HepG2 (cell line): Measurements from ENCODE around the gene ZNF181. TPM values are rescaled to one million over a fixed set of nuclear protein-coding genes. Genes with fewer than 3 reads are reported as not detected.

Experiments
- ATAC-seq: fragments of 200-7000 bp; cut with Tn5 transposase; 3 replicates; pipeline ENCODE4 v1.9.1; 2020; ENCODE audit warnings: mild to moderate bottlenecking, moderate library complexity
- BruUV-seq: library from RNA; stranded (reverse); fragments of 400-500 nt; replicated peaks from 2 replicates; lab custom pipeline; 2021; lab: Mats Ljungman, UMichigan
- CTCF ChIA-PET: fragments of 300-600 bp; formaldehyde crosslinking; extraction: SDS; loops from one replicate; lab custom pipeline; 2021; ENCODE audit warnings: low total read pairs, inconsistent platforms, low intra/inter-chr PET ratio; lab: Yijun Ruan, JAX
- POLR2A ChIA-PET: fragments of 350-600 bp; sonication (Branson Sonifier 250); formaldehyde crosslinking; loops from one replicate; lab custom pipeline; 2020; ENCODE audit warnings: antibody characterized with exemption, inconsistent platforms; lab: Yijun Ruan, JAX
- DNase-seq: peaks from one replicate; pipeline ENCODE4 v3.0.0-alpha.2; 2015; ENCODE audit warnings: low spot score
- FAIRE-seq: peaks from 3 replicates; lab custom pipeline; 2011; peaks lifted over from hg19 to GRCh38; lab: Jason Lieb, UNC
- H2AFZ ChIP-seq: one replicate; pipeline ENCODE4 v1.6.1; 2011; ENCODE audit warnings: low read length, inconsistent platforms
- H3K27ac ChIP-seq: fragments of 300-600 bp; 3 replicates; pipeline ENCODE4 v1.8.0; 2011; ENCODE audit warnings: mixed run types, mild to moderate bottlenecking, mixed read lengths, low read length, inconsistent platforms; ENCODE audit not compliant: insufficient read depth; ENCODE audit errors: extremely low read length
- H3K27me3 ChIP-seq, 2 experiments: fragments of 200-600 bp in 1 of 2; 2 replicates in 1 of 2; 3 replicates in 1 of 2; pipeline versions ENCODE4 v1.6.0 to v1.8.0; 2011; ENCODE audit warnings: low read length in 2 of 2, mild to moderate bottlenecking in 2 of 2, moderate library complexity in 2 of 2, inconsistent platforms in 1 of 2; ENCODE audit not compliant: insufficient read depth in 2 of 2, control insufficient read depth in 1 of 2
- H3K36me3 ChIP-seq, 2 experiments: fragments of 200-600 bp in 1 of 2; replicated peaks in 1 of 2; 2 replicates in 1 of 2; 3 replicates in 1 of 2; pipeline versions ENCODE4 v1.5.1 to v1.8.0; 2011; ENCODE audit warnings: low read length in 2 of 2, inconsistent platforms in 1 of 2; ENCODE audit not compliant: insufficient read depth in 2 of 2, control insufficient read depth in 1 of 2
- H3K4me1 ChIP-seq: 2 replicates; pipeline ENCODE4 v1.5.1; 2012; ENCODE audit warnings: low read length, inconsistent platforms; ENCODE audit not compliant: insufficient read depth
- H3K4me2 ChIP-seq: 2 replicates; pipeline ENCODE4 v1.6.0; 2011; ENCODE audit warnings: low read depth, low read length, inconsistent platforms
- H3K4me3 ChIP-seq, 3 experiments: fragments of 200-600 bp in 1 of 3; sonication (generic), shearing (Covaris generic) in 1 of 3; replicated peaks in 1 of 3; 2 replicates each; pipeline ENCODE4 v1.5.1; 2011 to 2016; ENCODE audit warnings: low read length in 3 of 3, inconsistent platforms in 2 of 3, low read depth in 2 of 3, mild to moderate bottlenecking in 2 of 3, control low read depth in 1 of 3, mixed read lengths in 1 of 3; ENCODE audit not compliant: insufficient read depth in 1 of 3
- H3K79me2 ChIP-seq: one replicate; pipeline ENCODE4 v1.6.1; 2011; ENCODE audit warnings: low read length, inconsistent platforms; ENCODE audit not compliant: insufficient read depth
- H3K9ac ChIP-seq: 2 replicates; pipeline ENCODE4 v1.6.0; 2011; ENCODE audit warnings: mild to moderate bottlenecking, low read depth, low read length, inconsistent platforms; ENCODE audit not compliant: insufficient read depth
- H3K9me3 ChIP-seq: 2 replicates; pipeline ENCODE4 v1.5.1; 2012; ENCODE audit warnings: mild to moderate bottlenecking, low read length
- H4K20me1 ChIP-seq: 2 replicates; pipeline ENCODE4 v1.6.0; 2011; ENCODE audit warnings: inconsistent platforms, mild to moderate bottlenecking, low read length, moderate library complexity; ENCODE audit not compliant: insufficient read depth
- CEBPG ChIP-seq: IDR thresholded peaks from 2 replicates; pipeline ENCODE4 v1.6.1; 2016
- CENPBD1 ChIP-seq: sonication (generic); formaldehyde crosslinking; IDR thresholded peaks from 2 replicates; pipeline ENCODE4 v1.8.0; 2022; ENCODE audit warnings: missing genetic modification reagents, low read depth, mild to moderate bottlenecking, borderline replicate concordance
- MYNN ChIP-seq: sonication (generic); formaldehyde crosslinking; IDR thresholded peaks from 2 replicates; pipeline ENCODE4 v1.4.0; 2020; ENCODE audit warnings: mild to moderate bottlenecking, low read depth, missing genetic modification reagents
- PBX2 ChIP-seq: IDR thresholded peaks from 2 replicates; pipeline ENCODE4 v1.6.1; 2016; ENCODE audit warnings: control low read depth
- SNAI1 ChIP-seq: sonication (generic); formaldehyde crosslinking; IDR thresholded peaks from 2 replicates; pipeline ENCODE4 v1.5.0; 2020; ENCODE audit warnings: mild to moderate bottlenecking, missing genetic modification reagents, borderline replicate concordance
- U2AF1 ChIP-seq: fragments of 200-400 bp; formaldehyde crosslinking; optimal IDR thresholded peaks from 2 replicates; pipeline ENCODE3; 2017; ENCODE audit warnings: mild to moderate bottlenecking, low read depth, low read length
- XRCC5 ChIP-seq: fragments of 200-400 bp; formaldehyde crosslinking; optimal IDR thresholded peaks from 2 replicates; pipeline ENCODE3; 2017; ENCODE audit warnings: mild to moderate bottlenecking, low read length
- YEATS2 ChIP-seq: sonication (generic); formaldehyde crosslinking; IDR thresholded peaks from 2 replicates; pipeline ENCODE4 v1.4.0; 2020; ENCODE audit warnings: missing genetic modification reagents, borderline replicate concordance
- ZC3H4 ChIP-seq: sonication (generic); formaldehyde crosslinking; IDR thresholded peaks from 2 replicates; pipeline ENCODE4 v1.4.0; 2020; ENCODE audit warnings: missing genetic modification reagents, borderline replicate concordance
- ZFP36L1 ChIP-seq: sonication (generic); formaldehyde crosslinking; IDR thresholded peaks from 2 replicates; pipeline ENCODE4 v1.8.0; 2022; ENCODE audit warnings: mild to moderate bottlenecking, missing genetic modification reagents, moderate library complexity
- ZNF24 ChIP-seq: fragments of 450-650 bp; IDR thresholded peaks from 2 replicates; pipeline ENCODE4 v1.6.1; 2017; ENCODE audit warnings: antibody characterized with exemption, mild to moderate bottlenecking
- ZNF337 ChIP-seq: sonication (generic); formaldehyde crosslinking; IDR thresholded peaks from 2 replicates; pipeline ENCODE4 v1.5.1; 2020; ENCODE audit warnings: missing genetic modification reagents, low read depth, mild to moderate bottlenecking, borderline replicate concordance
- ZNF484 ChIP-seq: sonication (generic); formaldehyde crosslinking; IDR thresholded peaks from 2 replicates; pipeline ENCODE4 v1.5.1; 2020; ENCODE audit warnings: mild to moderate bottlenecking, low read depth, missing genetic modification reagents, borderline replicate concordance
- ZNF883 ChIP-seq: sonication (generic); formaldehyde crosslinking; IDR thresholded peaks from 2 replicates; pipeline ENCODE4 v1.5.1; 2020; ENCODE audit warnings: mild to moderate bottlenecking, missing genetic modification reagents; ENCODE audit errors: not compliant biosample characterization
- ZSCAN9 ChIP-seq: IDR thresholded peaks from 2 replicates; pipeline ENCODE4 v1.6.1; 2016; ENCODE audit warnings: borderline replicate concordance
- ZUFSP ChIP-seq: sonication (generic); formaldehyde crosslinking; IDR thresholded peaks from 2 replicates; pipeline ENCODE4 v1.9.0; 2021; ENCODE audit warnings: missing genetic modification reagents, mild to moderate bottlenecking, borderline replicate concordance
- WGBS: methylation state at CpG from one replicate; pipeline ENCODE4 v1.1.6; 2017; ENCODE audit warnings: low lambda C conversion rate; 5-methylcytosine and 5-hydroxymethylcytosine counted together
- in situ Hi-C: cut with HindIII; loops from 2 replicates; pipeline ENCODE4 v1.10.0; 2017; ENCODE audit warnings: low pct_unique_long_range_greater_than_20kb; ENCODE audit not compliant: extremely low pct_ligation_motif_present
- intact Hi-C: fragments of 100-400 bp; cut with micrococcal nuclease; formaldehyde crosslinking; loops from one replicate; pipeline ENCODE4 v1.10.0; 2022; ENCODE audit not compliant: unreplicated experiment
- polyA plus RNA-seq, 8 experiments: library from polyadenylated mRNA; depleted of rRNA in 3 of 8; stranded (reverse) in 7 of 8; unstranded in 1 of 8; fragments of >200 nt; fragmentation: Illumina TruSeq in 4 of 8; extraction: Trizol in 4 of 8; gene quantifications; 2 replicates each; pipeline versions ENCODE4 v1.2.1 to v1.2.3, GENCODE V29; 2011 to 2016; ENCODE audit warnings: low read depth in 4 of 8, missing spikeins in 1 of 8, mixed read lengths in 1 of 8; ENCODE audit not compliant: insufficient read depth in 1 of 8
- total RNA-seq, 5 experiments: library from RNA; depleted of rRNA; stranded (reverse); fragments of >200 nt; fragmentation: Illumina TruSeq; extraction: Trizol; gene quantifications; 2 replicates each; pipeline ENCODE4 v1.2.3, GENCODE V29; 2016; ENCODE audit warnings: low read depth in 1 of 5

The ZNF181 gene
- total and polyA plus RNA-seq, 2 of the 13 experiments (the other 11 are each of a cell fraction or from before 2014, with no cell fraction given): 10.6 to 15.5 TPM

GRCh38 chr19:34711890-34712289 is 22.2 kb upstream of the ZNF181 start:
- POLR2A ChIA-PET: no interaction called here
- peaks cover 12% of the 10 kb centered on the region for H3K9me3 ChIP-seq
- no peaks in the 10 kb centered on the region for H3K4me1 ChIP-seq
- no peak for TF ChIP-seq ZNF883
- TF ChIP-seq U2AF1: no peak
- no peak for TF ChIP-seq CENPBD1 (CRISPR knock-in tag)
- TF ChIP-seq ZC3H4: no peak
- TF ChIP-seq ZFP36L1 (CRISPR knock-in tag): no peak
- no peak for TF ChIP-seq ZSCAN9
- no peak for TF ChIP-seq ZNF484
- no peak for TF ChIP-seq SNAI1
- no peak for TF ChIP-seq ZNF24
- TF ChIP-seq YEATS2 (CRISPR knock-in tag): no peak
- no peak for TF ChIP-seq ZNF337
- no peak for TF ChIP-seq ZUFSP (CRISPR knock-in tag)
- TF ChIP-seq CEBPG (CRISPR knock-in tag): no peak
- TF ChIP-seq PBX2 (CRISPR knock-in tag): no peak
- no peak for TF ChIP-seq MYNN (CRISPR knock-in tag)
- no peak for TF ChIP-seq XRCC5
- H3K27me3 ChIP-seq: peaks cover 0 to 5% of the 10 kb centered on the region in 2 experiments; a peak in 1 of 5 replicates
- no peak for ATAC-seq
- H3K9ac ChIP-seq: no peak overlapping the region
- no peaks in the 10 kb centered on the region for H4K20me1 ChIP-seq
- no TSS peak for BruUV-seq
- no peak for FAIRE-seq
- H2AFZ ChIP-seq: no peak overlapping the region
- H3K36me3 ChIP-seq: no peaks in the 10 kb centered on the region
- in situ Hi-C loops (loop anchor here (5.0 to 10.0 kb wide), 2 partner anchors 75 to 207 kb away; no protein-coding TSS in a partner anchor), intact Hi-C loops (loop anchor here (1.0 kb wide), 2 partner anchors 73 to 211 kb away; no protein-coding TSS in a partner anchor)
- H3K27ac ChIP-seq: no peak overlapping the region
- CTCF ChIA-PET: interaction anchor here (2.0 to 3.4 kb wide), 3 partner anchors 72 to 209 kb away, joined by 10 to 45 read pairs (median 42); no protein-coding TSS in a partner anchor
- DNase-seq: no peak
- H3K79me2 ChIP-seq: no peaks in the 10 kb centered on the region
- no peak overlapping the region for H3K4me2 ChIP-seq
- WGBS: 15% methylated on average over 6 of the region's 6 CpGs
- no peak overlapping the region for H3K4me3 ChIP-seq
